GM18499 (cell line): Measurements from ENCODE around the gene TTC23.

ENCODE experiments used
- ATAC-seq: cut with Tn5 transposase; IDR thresholded peaks from one replicate; pipeline ENCODE4 v1.9.1; 2021; ENCODE audit warnings: moderate number of reproducible peaks; ENCODE audit not compliant: insufficient read depth, unreplicated experiment

Gene TTC23

GRCh38 chr15:99168601-99169580, 80.5 kb downstream of the TTC23 start:
- ATAC-seq, result no peak

- no peak for ATAC-seq
Observed at GRCh38 chr15:99167640-99168039, 81.7 kb downstream of the TTC23 start.

GRCh38 chr15:99167201-99167600, 82.2 kb downstream of the TTC23 start:
- no peak for ATAC-seq

- ATAC-seq, result no peak
Observed at GRCh38 chr15:99165956-99166689, 83.3 kb downstream of the TTC23 start.

GRCh38 chr15:99165020-99165790, 84.2 kb downstream of the TTC23 start:
- ATAC-seq, result no peak

- ATAC-seq, result no peak
Observed at GRCh38 chr15:99164119-99164518, 85.3 kb downstream of the TTC23 start.

- no peak for ATAC-seq
Observed at GRCh38 chr15:99163271-99164062, 85.9 kb downstream of the TTC23 start.

GRCh38 chr15:99158626-99159412, 90.6 kb downstream of the TTC23 start:
- ATAC-seq, result no peak

- ATAC-seq, result no peak
Observed at GRCh38 chr15:99157456-99157855, 91.9 kb downstream of the TTC23 start.

- no peak for ATAC-seq
Observed at GRCh38 chr15:99155961-99156443, 93.4 kb downstream of the TTC23 start.

- ATAC-seq, result no peak
Observed at GRCh38 chr15:99154271-99154670, 95.1 kb downstream of the TTC23 start.

- no peak for ATAC-seq
Observed at GRCh38 chr15:99153026-99153535, 96.3 kb downstream of the TTC23 start.

- ATAC-seq, result no peak
Observed at GRCh38 chr15:99151156-99151555, 98.2 kb downstream of the TTC23 start.

- ATAC-seq, result no peak
Observed at GRCh38 chr15:99149366-99149765, 100.0 kb downstream of the TTC23 start.

GRCh38 chr15:99148851-99149276, 100.5 kb downstream of the TTC23 start:
- ATAC-seq, result no peak

- ATAC-seq, result no peak
Observed at GRCh38 chr15:99146661-99147060, 102.7 kb downstream of the TTC23 start.

GRCh38 chr15:99145778-99146177, 103.6 kb downstream of the TTC23 start:
- no peak for ATAC-seq

- no peak for ATAC-seq
Observed at GRCh38 chr15:99145005-99145404, 104.4 kb downstream of the TTC23 start.
